HG03469 (cell line): ENCODE measurements around the gene PGGHG.

ENCODE experiments used
- ATAC-seq: cut with Tn5 transposase; IDR thresholded peaks from one replicate; pipeline ENCODE4 v1.9.1; 2021; ENCODE audit warnings: mild to moderate bottlenecking, moderate library complexity, moderate number of reproducible peaks; ENCODE audit not compliant: unreplicated experiment

Gene PGGHG

GRCh38 chr11:344836-345578 lies 56.1 kb downstream of the PGGHG start:
- ATAC-seq: no peak
